ENCODE data around the gene PLVAP. TPM values are rescaled to one million over a fixed set of nuclear protein-coding genes. Genes with fewer than 3 reads are reported as not detected.

The PLVAP gene
- total RNA-seq, 1 donor from 2014 or later = not detected

GRCh38 chr19:17411801-17412200, 34.7 kb upstream of the PLVAP start:
- no peak overlapping the region for H3K4me3 ChIP-seq (ENCODE audit: low read depth, low read length)
- no peak for TF ChIP-seq CTCF (IDR thresholded peaks at IDR 0.05; ENCODE audit: insufficient read depth, low read length, severe bottlenecking)
- DNase-seq (ENCODE audit: low read depth) (no peak), FAIRE-seq (no peak)
- no peaks in the 10 kb centered on the region for H3K27me3 ChIP-seq (ENCODE audit: control insufficient read depth, insufficient read depth, low read length)
- H3K36me3 ChIP-seq (ENCODE audit: control insufficient read depth, insufficient read depth, low read length) = no peaks in the 10 kb centered on the region

- H3K27me3 ChIP-seq (ENCODE audit: control insufficient read depth, insufficient read depth, low read length) = no peaks in the 10 kb centered on the region
- TF ChIP-seq CTCF (IDR thresholded peaks at IDR 0.05; ENCODE audit: insufficient read depth, low read length, severe bottlenecking) = no peak
- H3K4me3 ChIP-seq (ENCODE audit: low read depth, low read length) = no peak overlapping the region
- no peak for DNase-seq (ENCODE audit: low read depth)
- no peak for FAIRE-seq
- no peaks in the 10 kb centered on the region for H3K36me3 ChIP-seq (ENCODE audit: control insufficient read depth, insufficient read depth, low read length)
Measured at GRCh38 chr19:17409990-17410389, 32.8 kb upstream of the PLVAP start.

GRCh38 chr19:17406887-17407196, 29.7 kb upstream of the PLVAP start:
- TF ChIP-seq CTCF (IDR thresholded peaks at IDR 0.05; ENCODE audit: insufficient read depth, low read length, severe bottlenecking) = no peak
- H3K27me3 ChIP-seq (ENCODE audit: control insufficient read depth, insufficient read depth, low read length) = no peaks in the 10 kb centered on the region
- H3K4me3 ChIP-seq (ENCODE audit: low read depth, low read length) = no peak overlapping the region
- DNase-seq (ENCODE audit: low read depth) = no peak
- FAIRE-seq = no peak
- H3K36me3 ChIP-seq (ENCODE audit: control insufficient read depth, insufficient read depth, low read length) = no peaks in the 10 kb centered on the region

GRCh38 chr19:17406046-17406886, 29.1 kb upstream of the PLVAP start:
- DNase-seq (ENCODE audit: low read depth) (no peak), FAIRE-seq (no peak)
- H3K4me3 ChIP-seq (ENCODE audit: low read depth, low read length) = no peak overlapping the region
- no peaks in the 10 kb centered on the region for H3K36me3 ChIP-seq (ENCODE audit: control insufficient read depth, insufficient read depth, low read length)
- TF ChIP-seq CTCF (IDR thresholded peaks at IDR 0.05; ENCODE audit: insufficient read depth, low read length, severe bottlenecking) = no peak
- H3K27me3 ChIP-seq (ENCODE audit: control insufficient read depth, insufficient read depth, low read length) = no peaks in the 10 kb centered on the region

GRCh38 chr19:17405250-17406045, 28.3 kb upstream of the PLVAP start, which contains the start of gene BST2:
Gene BST2, minus strand, starts transcription at chr19:17405630. Its CDS starts 55 bp downstream, at chr19:17405575.
- DNase-seq (ENCODE audit: low read depth) (no peak), FAIRE-seq (no peak)
- no peak for TF ChIP-seq CTCF (IDR thresholded peaks at IDR 0.05; ENCODE audit: insufficient read depth, low read length, severe bottlenecking)
- no peak within 1 kb of the TSS for H3K4me3 ChIP-seq (ENCODE audit: low read depth, low read length)
- no peaks in the 10 kb centered on the region for H3K27me3 ChIP-seq (ENCODE audit: control insufficient read depth, insufficient read depth, low read length)
- no peaks in the 10 kb centered on the region for H3K36me3 ChIP-seq (ENCODE audit: control insufficient read depth, insufficient read depth, low read length)

All from bronchial epithelial cell (primary cell).